ENCODE data around the gene NAT10. TPM values are rescaled to one million over a fixed set of nuclear protein-coding genes. Genes with fewer than 3 reads are reported as not detected.

The NAT10 gene
- total RNA-seq, 1 donor from 2014 or later: 42.9 TPM

- Histone ChIP-seq H3K9me3 (no peaks in the 10 kb centered on the region), H3K27ac (no peak overlapping the region), H3K4me3 (no peak overlapping the region), H3K4me1 (no peaks in the 10 kb centered on the region), H3K36me3 (peaks cover 100% of the 10 kb centered on the region), H3K27me3 (no peaks in the 10 kb centered on the region)
- intact Hi-C loops (cut with DNase I): no loop called here
- DNase-seq (no peak), ATAC-seq (no peak)
- TF ChIP-seq, protein P1, sequence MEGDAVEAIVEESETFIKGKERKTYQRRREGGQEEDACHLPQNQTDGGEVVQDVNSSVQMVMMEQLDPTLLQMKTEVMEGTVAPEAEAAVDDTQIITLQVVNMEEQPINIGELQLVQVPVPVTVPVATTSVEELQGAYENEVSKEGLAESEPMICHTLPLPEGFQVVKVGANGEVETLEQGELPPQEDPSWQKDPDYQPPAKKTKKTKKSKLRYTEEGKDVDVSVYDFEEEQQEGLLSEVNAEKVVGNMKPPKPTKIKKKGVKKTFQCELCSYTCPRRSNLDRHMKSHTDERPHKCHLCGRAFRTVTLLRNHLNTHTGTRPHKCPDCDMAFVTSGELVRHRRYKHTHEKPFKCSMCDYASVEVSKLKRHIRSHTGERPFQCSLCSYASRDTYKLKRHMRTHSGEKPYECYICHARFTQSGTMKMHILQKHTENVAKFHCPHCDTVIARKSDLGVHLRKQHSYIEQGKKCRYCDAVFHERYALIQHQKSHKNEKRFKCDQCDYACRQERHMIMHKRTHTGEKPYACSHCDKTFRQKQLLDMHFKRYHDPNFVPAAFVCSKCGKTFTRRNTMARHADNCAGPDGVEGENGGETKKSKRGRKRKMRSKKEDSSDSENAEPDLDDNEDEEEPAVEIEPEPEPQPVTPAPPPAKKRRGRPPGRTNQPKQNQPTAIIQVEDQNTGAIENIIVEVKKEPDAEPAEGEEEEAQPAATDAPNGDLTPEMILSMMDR (IDR thresholded peaks at IDR 0.05): no peak
Observed at GRCh38 chr11:34120651-34121050, 15.2 kb downstream of the NAT10 start.

- peaks cover 98% of the 10 kb centered on the region for H3K36me3 ChIP-seq
- intact Hi-C loops (cut with DNase I): no loop called here
- H3K4me3 ChIP-seq: no peak overlapping the region
- TF ChIP-seq, protein P1 (IDR thresholded peaks at IDR 0.05): no peak
- no peaks in the 10 kb centered on the region for H3K4me1 ChIP-seq
- H3K9me3 ChIP-seq: no peaks in the 10 kb centered on the region
- H3K27ac ChIP-seq: no peak overlapping the region
- no peak for DNase-seq
- no peak for ATAC-seq
- no peaks in the 10 kb centered on the region for H3K27me3 ChIP-seq
Observed at GRCh38 chr11:34124885-34125668, 19.6 kb downstream of the NAT10 start.

DNA sequence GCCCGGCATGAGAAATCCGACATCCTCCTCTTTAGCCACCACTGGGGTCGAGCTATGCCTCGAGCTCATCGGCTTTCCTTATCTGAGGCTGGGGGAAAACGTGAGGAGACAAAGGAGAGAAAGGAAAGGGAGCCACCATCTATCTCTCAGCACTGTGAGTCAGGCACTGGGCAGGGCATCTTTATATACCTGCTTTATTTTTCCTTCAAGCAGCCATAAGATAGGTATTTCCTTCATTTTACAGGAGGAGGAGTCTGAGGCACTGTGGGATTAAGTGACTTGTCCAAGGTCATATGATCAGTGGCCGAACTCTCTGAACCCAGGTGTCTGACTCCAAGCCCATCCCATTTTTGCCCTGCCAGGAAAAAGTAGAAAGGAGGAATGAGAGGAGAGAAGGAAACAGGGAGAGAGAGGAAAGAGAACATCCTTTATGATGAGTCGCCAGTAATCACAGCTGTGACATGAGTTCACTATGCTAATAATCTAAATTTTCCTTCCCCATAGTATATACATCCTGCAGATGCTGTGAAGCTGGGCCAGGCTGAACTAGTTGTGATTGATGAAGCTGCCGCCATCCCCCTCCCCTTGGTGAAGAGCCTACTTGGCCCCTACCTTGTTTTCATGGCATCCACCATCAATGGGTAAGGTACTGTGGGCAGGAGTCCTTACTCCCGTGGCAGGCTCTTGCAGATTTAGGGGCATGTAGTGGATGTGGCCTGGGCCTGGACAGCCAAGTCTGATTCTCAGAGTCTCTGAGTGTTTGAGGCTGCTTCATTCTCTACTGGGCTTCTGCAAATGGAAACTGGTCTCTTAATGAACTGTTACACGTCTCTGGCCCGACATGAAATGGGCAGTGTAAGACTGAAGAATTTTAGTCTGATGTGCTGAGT, 21.8 kb downstream of the NAT10 start:
- DNase-seq: no peak
- intact Hi-C loops (cut with DNase I): no loop called here
- peaks cover 98% of the 10 kb centered on the region for H3K36me3 ChIP-seq

GRCh38 chr11:34128824-34129223, 23.4 kb downstream of the NAT10 start:
- intact Hi-C loops (cut with DNase I): no loop called here
- no peaks in the 10 kb centered on the region for H3K27me3 ChIP-seq
- no peaks in the 10 kb centered on the region for H3K9me3 ChIP-seq
- TF ChIP-seq, protein P1 (IDR thresholded peaks at IDR 0.05): no peak
- H3K4me3 ChIP-seq: no peak overlapping the region
- ATAC-seq (no peak), DNase-seq (no peak)
- no peaks in the 10 kb centered on the region for H3K4me1 ChIP-seq
- H3K36me3 ChIP-seq: peaks cover 98% of the 10 kb centered on the region
- H3K27ac ChIP-seq: no peak overlapping the region

More for the DNA sequence above, 21.8 kb downstream of the NAT10 start:
- Histone ChIP-seq H3K4me1 (no peaks in the 10 kb centered on the region), H3K4me3 (no peak overlapping the region), H3K27ac (no peak overlapping the region), H3K9me3 (no peaks in the 10 kb centered on the region), H3K27me3 (no peaks in the 10 kb centered on the region)
- TF ChIP-seq, protein P1 (IDR thresholded peaks at IDR 0.05): no peak
- ATAC-seq: no peak

DNA sequence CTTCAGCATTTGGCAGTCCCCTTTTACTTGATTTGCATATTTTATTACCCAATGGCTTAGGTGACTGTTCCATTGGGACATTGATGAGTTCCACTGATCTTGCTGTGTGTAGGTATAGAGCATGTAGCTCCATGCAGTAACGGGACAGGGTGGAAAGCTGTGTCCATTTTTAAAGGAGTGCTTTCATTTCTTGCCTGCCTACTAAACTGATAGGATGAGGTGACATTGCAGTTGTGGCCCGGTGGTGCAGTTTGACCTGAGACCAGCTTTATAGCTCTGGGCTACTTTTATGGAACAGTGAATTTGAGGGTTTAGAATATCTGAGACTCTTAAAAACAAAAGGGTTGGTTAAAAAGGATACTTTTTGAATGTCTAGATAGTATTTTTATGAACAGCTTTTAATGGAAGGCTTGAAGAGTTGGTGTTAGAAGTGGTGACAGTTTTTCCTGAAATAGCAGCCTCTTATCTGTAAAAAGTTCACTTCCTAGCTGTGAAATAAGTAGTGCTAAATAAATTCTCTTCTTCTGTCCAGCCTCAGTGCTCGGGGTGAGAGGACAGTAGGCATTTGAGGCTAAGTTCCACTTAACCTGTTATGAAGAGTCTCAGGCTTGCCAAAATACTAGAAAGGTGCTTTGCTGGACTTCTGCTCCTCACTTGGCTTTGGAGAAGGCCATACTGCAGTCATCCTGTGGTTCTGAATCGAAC, 27.0 kb downstream of the NAT10 start:
- Histone ChIP-seq H3K4me3 (no peak overlapping the region), H3K36me3 (peaks cover 97% of the 10 kb centered on the region), H3K4me1 (no peaks in the 10 kb centered on the region), H3K27ac (no peak overlapping the region), H3K9me3 (no peaks in the 10 kb centered on the region), H3K27me3 (no peaks in the 10 kb centered on the region)
- TF ChIP-seq, protein P1 (IDR thresholded peaks at IDR 0.05): no peak
- no peak for DNase-seq
- no peak for ATAC-seq
- intact Hi-C loops (cut with DNase I): no loop called here
